ENCODE data around the gene PLIN5.

PLIN5 gene

GRCh38 chr19:4503132-4503824, 31.7 kb downstream of the PLIN5 start:
- DNase-seq (ENCODE audit: low read depth): no peak
- H3K4me3 ChIP-seq (ENCODE audit: low read depth, low read length): no peak overlapping the region
- no peak for TF ChIP-seq CTCF (IDR thresholded peaks at IDR 0.05; ENCODE audit: control insufficient read depth, extremely low read depth, insufficient read depth)

- DNase-seq (ENCODE audit: low read depth): no peak
- H3K4me3 ChIP-seq (ENCODE audit: low read depth, low read length): no peak overlapping the region
- TF ChIP-seq CTCF (IDR thresholded peaks at IDR 0.05; ENCODE audit: control insufficient read depth, extremely low read depth, insufficient read depth): no peak
These were observed 32.5 kb downstream of the PLIN5 start for GRCh38 chr19:4502282-4503131.

GRCh38 chr19:4501691-4502090, 33.3 kb downstream of the PLIN5 start:
- no peak for TF ChIP-seq CTCF (IDR thresholded peaks at IDR 0.05; ENCODE audit: control insufficient read depth, extremely low read depth, insufficient read depth)
- DNase-seq (ENCODE audit: low read depth): no peak
- H3K4me3 ChIP-seq (ENCODE audit: low read depth, low read length): no peak overlapping the region

- no peak overlapping the region for H3K4me3 ChIP-seq (ENCODE audit: low read depth, low read length)
- DNase-seq (ENCODE audit: low read depth): no peak
- TF ChIP-seq CTCF (IDR thresholded peaks at IDR 0.05; ENCODE audit: control insufficient read depth, extremely low read depth, insufficient read depth): no peak
These were observed 34.0 kb downstream of the PLIN5 start for GRCh38 chr19:4500841-4501591.

- no peak for DNase-seq (ENCODE audit: low read depth)
- TF ChIP-seq CTCF (IDR thresholded peaks at IDR 0.05; ENCODE audit: control insufficient read depth, extremely low read depth, insufficient read depth): no peak
- no peak overlapping the region for H3K4me3 ChIP-seq (ENCODE audit: low read depth, low read length)
These were observed 35.2 kb downstream of the PLIN5 start for GRCh38 chr19:4499855-4500254.

GRCh38 chr19:4499318-4499717, 35.7 kb downstream of the PLIN5 start:
- DNase-seq (ENCODE audit: low read depth): no peak
- H3K4me3 ChIP-seq (ENCODE audit: low read depth, low read length): no peak overlapping the region
- TF ChIP-seq CTCF (IDR thresholded peaks at IDR 0.05; ENCODE audit: control insufficient read depth, extremely low read depth, insufficient read depth): no peak
